ENCODE measurements around the gene ELOVL2.

ELOVL2 gene

GRCh38 chr6:11053307-11053706 is 9.2 kb upstream of the ELOVL2 start:
- TF ChIP-seq EZH2 (IDR thresholded peaks at IDR 0.05): no peak
- no peak for TF ChIP-seq FOXP2 (optimal IDR thresholded peaks at IDR 0.05; ENCODE audit: control extremely low read depth, extremely low read length, insufficient read depth)
- no peak for TF ChIP-seq POLR2AphosphoS5 (IDR thresholded peaks at IDR 0.05; ENCODE audit: borderline replicate concordance, low read depth, low read length)
- DNase-seq (ENCODE audit: low read depth, low spot score): no peak
- H3K9ac ChIP-seq (ENCODE audit: insufficient read length): no peak overlapping the region
- H3K27ac ChIP-seq: no peak overlapping the region
- H3K9me3 ChIP-seq (ENCODE audit: low read depth, low read length): no peaks in the 10 kb centered on the region
- H3K4me3 ChIP-seq: no peak overlapping the region
- H3K36me3 ChIP-seq (ENCODE audit: insufficient read depth, low read length): no peaks in the 10 kb centered on the region

GRCh38 chr6:11050731-11051130 is 6.6 kb upstream of the ELOVL2 start:
- no peak overlapping the region for H3K27ac ChIP-seq
- no peak for TF ChIP-seq FOXP2 (optimal IDR thresholded peaks at IDR 0.05; ENCODE audit: control extremely low read depth, extremely low read length, insufficient read depth)
- TF ChIP-seq POLR2AphosphoS5 (IDR thresholded peaks at IDR 0.05; ENCODE audit: borderline replicate concordance, low read depth, low read length): no peak
- TF ChIP-seq EZH2 (IDR thresholded peaks at IDR 0.05): no peak
- DNase-seq (ENCODE audit: low read depth, low spot score): no peak
- no peak overlapping the region for H3K9ac ChIP-seq (ENCODE audit: insufficient read length)
- H3K36me3 ChIP-seq (ENCODE audit: insufficient read depth, low read length): no peaks in the 10 kb centered on the region
- no peaks in the 10 kb centered on the region for H3K9me3 ChIP-seq (ENCODE audit: low read depth, low read length)
- no peak overlapping the region for H3K4me3 ChIP-seq

- H3K9me3 ChIP-seq (ENCODE audit: low read depth, low read length): no peaks in the 10 kb centered on the region
- no peaks in the 10 kb centered on the region for H3K36me3 ChIP-seq (ENCODE audit: insufficient read depth, low read length)
- DNase-seq (ENCODE audit: low read depth, low spot score): no peak
- H3K9ac ChIP-seq (ENCODE audit: insufficient read length): no peak overlapping the region
- TF ChIP-seq EZH2 (IDR thresholded peaks at IDR 0.05) (no peak), POLR2AphosphoS5 (IDR thresholded peaks at IDR 0.05; ENCODE audit: borderline replicate concordance, low read depth, low read length) (no peak), FOXP2 (optimal IDR thresholded peaks at IDR 0.05; ENCODE audit: control extremely low read depth, extremely low read length, insufficient read depth) (no peak)
- no peak overlapping the region for H3K27ac ChIP-seq
- peak overlapping the region; percentile 46 for H3K4me3 ChIP-seq
Observed at GRCh38 chr6:11044712-11045167, 635 bp upstream of the ELOVL2 start.

- no peak overlapping the region for H3K27ac ChIP-seq
- peak overlapping the region; percentile 91 for H3K4me3 ChIP-seq
- H3K9me3 ChIP-seq (ENCODE audit: low read depth, low read length): no peaks in the 10 kb centered on the region
- H3K9ac ChIP-seq (ENCODE audit: insufficient read length): peak overlapping the region; percentile 71
- no peak for DNase-seq (ENCODE audit: low read depth, low spot score)
- no peaks in the 10 kb centered on the region for H3K36me3 ChIP-seq (ENCODE audit: insufficient read depth, low read length)
- no peak for TF ChIP-seq EZH2 (IDR thresholded peaks at IDR 0.05)
- no peak for TF ChIP-seq POLR2AphosphoS5 (IDR thresholded peaks at IDR 0.05; ENCODE audit: borderline replicate concordance, low read depth, low read length)
- no peak for TF ChIP-seq FOXP2 (optimal IDR thresholded peaks at IDR 0.05; ENCODE audit: control extremely low read depth, extremely low read length, insufficient read depth)
Observed at GRCh38 chr6:11043378-11043960, 636 bp downstream of the ELOVL2 start.

GRCh38 chr6:11042750-11043377 is 1.2 kb downstream of the ELOVL2 start:
- Histone ChIP-seq H3K9me3 (ENCODE audit: low read depth, low read length) (no peaks in the 10 kb centered on the region), H3K4me3 (peak overlapping the region; percentile 91), H3K36me3 (ENCODE audit: insufficient read depth, low read length) (no peaks in the 10 kb centered on the region), H3K9ac (ENCODE audit: insufficient read length) (peak overlapping the region; percentile 71), H3K27ac (no peak overlapping the region)
- peak; percentile 12 for DNase-seq (ENCODE audit: low read depth, low spot score)
- no peak for TF ChIP-seq POLR2AphosphoS5 (IDR thresholded peaks at IDR 0.05; ENCODE audit: borderline replicate concordance, low read depth, low read length)
- no peak for TF ChIP-seq FOXP2 (optimal IDR thresholded peaks at IDR 0.05; ENCODE audit: control extremely low read depth, extremely low read length, insufficient read depth)
- TF ChIP-seq EZH2 (IDR thresholded peaks at IDR 0.05): no peak

GRCh38 chr6:11042025-11042749 is 1.9 kb downstream of the ELOVL2 start:
- Histone ChIP-seq H3K9me3 (ENCODE audit: low read depth, low read length) (no peaks in the 10 kb centered on the region), H3K27ac (no peak overlapping the region), H3K9ac (ENCODE audit: insufficient read length) (no peak overlapping the region), H3K4me3 (peak overlapping the region; percentile 91), H3K36me3 (ENCODE audit: insufficient read depth, low read length) (no peaks in the 10 kb centered on the region)
- TF ChIP-seq POLR2AphosphoS5 (IDR thresholded peaks at IDR 0.05; ENCODE audit: borderline replicate concordance, low read depth, low read length): no peak
- TF ChIP-seq EZH2 (IDR thresholded peaks at IDR 0.05): no peak
- no peak for TF ChIP-seq FOXP2 (optimal IDR thresholded peaks at IDR 0.05; ENCODE audit: control extremely low read depth, extremely low read length, insufficient read depth)
- DNase-seq (ENCODE audit: low read depth, low spot score): no peak

GRCh38 chr6:11040134-11040533 is 4.0 kb downstream of the ELOVL2 start:
- no peaks in the 10 kb centered on the region for H3K9me3 ChIP-seq (ENCODE audit: low read depth, low read length)
- no peak for DNase-seq (ENCODE audit: low read depth, low spot score)
- no peak overlapping the region for H3K4me3 ChIP-seq
- no peak overlapping the region for H3K9ac ChIP-seq (ENCODE audit: insufficient read length)
- H3K27ac ChIP-seq: no peak overlapping the region
- TF ChIP-seq EZH2 (IDR thresholded peaks at IDR 0.05) (no peak), FOXP2 (optimal IDR thresholded peaks at IDR 0.05; ENCODE audit: control extremely low read depth, extremely low read length, insufficient read depth) (no peak), POLR2AphosphoS5 (IDR thresholded peaks at IDR 0.05; ENCODE audit: borderline replicate concordance, low read depth, low read length) (no peak)
- no peaks in the 10 kb centered on the region for H3K36me3 ChIP-seq (ENCODE audit: insufficient read depth, low read length)

- no peak for TF ChIP-seq EZH2 (IDR thresholded peaks at IDR 0.05)
- TF ChIP-seq POLR2AphosphoS5 (IDR thresholded peaks at IDR 0.05; ENCODE audit: borderline replicate concordance, low read depth, low read length): no peak
- TF ChIP-seq FOXP2 (optimal IDR thresholded peaks at IDR 0.05; ENCODE audit: control extremely low read depth, extremely low read length, insufficient read depth): no peak
- no peak overlapping the region for H3K4me3 ChIP-seq
- no peaks in the 10 kb centered on the region for H3K9me3 ChIP-seq (ENCODE audit: low read depth, low read length)
- no peak overlapping the region for H3K27ac ChIP-seq
- H3K9ac ChIP-seq (ENCODE audit: insufficient read length): no peak overlapping the region
- no peak for DNase-seq (ENCODE audit: low read depth, low spot score)
- no peaks in the 10 kb centered on the region for H3K36me3 ChIP-seq (ENCODE audit: insufficient read depth, low read length)
Observed at GRCh38 chr6:11039040-11039439, 5.1 kb downstream of the ELOVL2 start.

Data from SK-N-MC (cell line).